Fibroblast of skin of abdomen (primary cell): Measurements from ENCODE around the gene BCL2.

Source experiments
- DNase-seq: peaks from one replicate; pipeline ENCODE4 v3.0.0-alpha.2; 2013

Gene BCL2

DNA sequence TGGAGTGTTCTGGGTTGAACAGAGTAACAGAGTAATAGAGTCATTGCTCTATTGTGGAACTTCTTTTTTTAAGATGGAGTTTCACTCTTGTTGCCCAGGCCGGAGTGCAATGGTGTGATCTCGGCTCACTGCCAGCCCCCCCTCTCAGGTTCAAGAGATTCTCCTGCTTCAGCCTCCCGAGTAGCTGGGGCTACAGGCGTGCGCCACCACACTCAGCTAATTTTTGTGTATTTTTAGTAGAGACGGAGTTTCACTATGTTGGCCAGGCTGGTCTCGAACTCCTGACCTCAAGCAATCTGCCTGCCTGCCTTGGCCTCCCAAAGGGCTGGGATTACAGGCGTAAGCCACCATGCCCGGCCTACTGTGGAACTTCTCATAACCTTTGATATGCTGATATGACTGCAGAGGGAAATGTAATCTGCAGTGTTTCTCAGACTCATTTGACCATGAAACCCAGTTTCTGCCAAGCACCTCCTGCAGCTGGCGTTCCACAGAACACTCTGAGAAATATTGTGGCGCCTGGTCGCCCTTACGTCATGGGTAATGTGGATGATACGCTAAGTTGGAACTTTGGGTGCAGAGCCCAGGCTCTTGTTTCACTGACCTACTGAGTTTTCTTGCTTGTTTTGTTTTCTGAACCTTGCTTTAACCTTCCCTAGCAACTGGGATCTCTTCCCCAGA lies 213.8 kb downstream of the BCL2 start:
- DNase-seq: no peak

DNA sequence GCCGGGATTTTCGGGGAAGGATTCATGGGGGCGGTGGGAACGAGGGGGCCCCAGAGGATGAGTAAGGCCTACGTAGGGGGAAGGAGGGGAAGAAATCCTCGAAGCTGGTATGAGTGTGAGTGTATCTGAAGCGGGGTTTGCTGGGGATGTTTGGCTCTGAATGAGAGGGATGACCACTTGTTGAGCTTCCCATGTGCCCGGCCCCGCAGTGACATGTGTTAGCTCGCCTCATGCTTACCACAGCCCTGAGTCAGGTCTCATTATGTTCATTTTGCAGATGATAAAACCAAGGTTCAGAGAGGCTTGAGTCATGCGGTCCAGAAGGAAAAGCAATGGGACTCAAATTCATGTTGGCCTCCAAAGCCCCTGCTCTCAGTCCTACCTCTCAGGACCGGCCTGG lies 214.7 kb downstream of the BCL2 start:
- no peak for DNase-seq

DNA sequence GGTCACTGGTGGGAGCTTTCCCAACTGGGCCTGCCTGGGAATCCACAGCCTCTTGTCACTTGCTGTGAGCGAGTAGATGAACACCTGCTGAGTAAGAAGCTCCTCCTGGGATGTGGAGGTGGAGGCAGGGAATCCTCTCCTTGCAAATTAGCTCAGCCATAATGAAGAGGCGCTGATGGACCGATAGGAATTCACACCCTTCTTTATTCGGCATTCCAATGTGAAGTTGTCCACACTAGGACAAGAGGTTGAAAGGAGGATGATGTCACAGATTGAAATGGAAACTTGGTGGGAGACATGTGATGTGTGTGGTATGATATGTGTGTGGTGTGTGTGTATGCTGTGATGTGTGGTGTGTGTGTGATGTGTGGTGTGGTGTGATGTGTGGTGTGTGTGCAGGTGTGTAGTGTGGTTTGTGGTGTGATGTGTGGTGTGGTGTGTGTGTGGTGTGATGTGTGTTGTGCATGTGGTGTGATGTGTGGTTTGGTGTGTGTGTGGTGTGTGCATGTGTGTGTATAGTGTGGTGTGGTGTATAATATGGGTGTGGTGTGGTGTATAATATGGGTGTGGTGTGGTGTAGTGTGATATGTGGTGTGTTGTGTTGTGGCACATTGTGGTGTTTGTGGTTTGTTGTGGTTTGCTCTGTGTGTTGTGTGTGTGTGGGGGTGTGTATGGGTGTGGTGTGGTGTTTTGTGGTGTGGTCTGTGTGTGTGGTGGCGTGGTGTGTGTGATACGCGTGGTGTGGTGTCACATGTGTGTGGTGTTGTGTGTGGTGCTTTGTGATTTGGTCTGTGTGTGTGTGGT lies 216.4 kb downstream of the BCL2 start:
- DNase-seq: peak; percentile 16

DNA sequence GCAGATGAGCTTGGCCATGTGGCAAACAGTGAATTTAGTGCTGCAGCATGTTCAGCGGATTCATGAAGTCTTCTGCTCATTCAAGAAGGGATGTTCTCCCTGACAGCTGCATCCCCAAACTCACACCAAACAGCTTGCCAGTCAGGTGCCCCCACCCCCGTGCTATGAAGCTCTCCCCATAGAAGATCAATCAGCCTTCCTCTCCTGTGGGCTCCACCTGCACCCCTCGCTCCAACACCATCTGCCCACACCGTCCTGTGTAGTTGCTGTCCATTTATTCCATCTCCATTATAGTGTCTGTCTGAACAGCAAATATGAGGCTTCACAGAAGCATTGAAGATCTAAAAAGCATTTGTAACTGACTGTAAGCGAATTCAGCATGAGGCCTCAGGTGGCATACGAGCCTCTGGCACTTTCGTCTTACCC lies 218.9 kb downstream of the BCL2 start:
- no peak for DNase-seq

DNA sequence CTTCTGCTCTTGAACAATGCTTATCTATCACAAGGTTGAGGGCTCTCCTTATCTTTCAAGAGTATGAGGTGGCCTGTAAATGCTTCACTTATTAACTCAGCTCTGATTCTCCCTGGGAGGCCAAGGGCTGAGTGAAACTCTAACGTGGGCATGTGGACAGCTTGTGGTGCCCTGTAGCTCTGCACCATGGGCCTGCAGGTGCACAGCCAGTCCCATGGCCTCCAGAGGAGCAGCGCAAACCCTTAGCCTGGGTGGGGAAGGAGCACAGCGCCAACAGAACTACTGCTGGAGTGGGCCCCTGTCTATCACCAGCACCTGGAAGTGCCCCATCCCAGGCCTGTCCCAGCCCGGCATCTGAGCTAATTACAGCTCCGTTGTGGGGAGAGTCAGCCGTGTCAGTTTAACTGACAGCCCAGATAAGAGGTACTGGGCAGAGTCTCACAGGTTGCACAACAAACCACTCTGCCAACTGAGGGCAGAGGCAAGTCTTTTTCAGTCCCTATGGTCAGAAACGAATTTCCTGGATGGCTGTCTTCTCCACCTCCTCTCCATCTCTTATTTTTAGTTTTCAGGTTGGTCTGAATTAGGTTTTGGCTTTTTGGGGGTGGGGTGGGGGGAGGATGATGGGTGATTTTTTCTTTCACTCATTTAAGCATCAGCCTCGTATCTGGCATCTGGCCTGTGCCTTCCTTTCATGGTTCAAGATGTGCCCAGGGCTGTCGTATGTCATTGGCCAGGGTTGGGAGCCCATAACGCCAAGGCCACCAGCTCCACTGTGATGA lies 219.5 kb downstream of the BCL2 start:
- no peak for DNase-seq

DNA sequence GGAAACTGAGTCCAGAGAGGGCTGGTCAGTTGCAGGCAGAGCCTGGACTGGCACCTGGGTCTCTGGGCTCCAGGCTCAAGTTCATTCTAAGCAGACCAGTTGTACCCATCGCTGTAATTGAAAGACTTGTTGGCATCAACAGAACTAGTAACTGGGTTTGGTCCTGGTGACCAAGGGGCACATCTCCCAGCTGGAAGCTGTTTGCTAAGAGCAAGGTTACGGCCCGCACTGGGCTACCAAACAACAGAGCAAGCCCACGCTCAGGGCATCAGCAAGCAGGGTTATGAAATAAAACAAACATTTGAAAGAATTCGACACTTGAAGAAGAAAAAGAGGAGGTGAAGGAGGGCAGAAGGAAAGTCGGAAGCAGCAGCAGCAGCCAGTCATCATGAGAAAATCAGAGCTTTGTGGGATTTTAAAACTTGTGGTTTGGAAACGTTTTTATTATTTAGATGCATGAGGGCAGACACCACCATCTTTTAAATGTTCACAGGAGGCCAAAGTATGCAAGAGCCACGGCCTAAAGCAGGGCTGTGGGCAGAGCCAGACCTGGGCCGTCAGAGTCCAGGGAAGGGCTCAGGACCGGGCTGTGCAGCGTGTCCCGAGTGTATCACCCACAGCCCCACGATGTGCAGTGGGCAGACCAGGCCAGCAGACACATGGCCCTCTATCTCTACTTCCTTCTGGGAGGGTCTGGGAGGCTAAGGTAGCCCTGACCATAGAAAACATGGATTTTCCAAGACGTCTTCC lies 220.3 kb downstream of the BCL2 start:
- no peak for DNase-seq

- no peak for DNase-seq
Measured at GRCh38 chr18:63098018-63098981, 221.3 kb downstream of the BCL2 start.

DNA sequence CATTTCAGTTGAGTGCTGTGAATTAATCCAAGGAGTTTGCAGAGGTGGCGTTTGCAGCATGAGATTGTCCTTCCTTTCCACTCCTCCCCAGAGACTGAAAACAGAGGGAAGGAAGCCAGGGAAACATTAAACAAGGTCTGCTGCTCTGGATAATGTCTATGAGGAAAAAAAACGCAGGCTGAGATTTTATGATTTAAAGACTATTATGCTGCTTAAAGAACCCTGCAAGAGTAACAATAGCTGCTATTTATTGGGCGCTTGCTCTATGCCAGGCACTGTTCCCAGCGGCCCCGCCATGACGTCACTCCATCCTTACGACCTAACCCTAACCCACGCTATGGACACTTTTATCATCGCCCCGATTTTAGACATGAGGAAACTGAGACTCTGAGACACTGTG lies 222.4 kb downstream of the BCL2 start:
- no peak for DNase-seq

- DNase-seq: no peak
Measured at GRCh38 chr18:63096327-63096874, 223.2 kb downstream of the BCL2 start.

DNA sequence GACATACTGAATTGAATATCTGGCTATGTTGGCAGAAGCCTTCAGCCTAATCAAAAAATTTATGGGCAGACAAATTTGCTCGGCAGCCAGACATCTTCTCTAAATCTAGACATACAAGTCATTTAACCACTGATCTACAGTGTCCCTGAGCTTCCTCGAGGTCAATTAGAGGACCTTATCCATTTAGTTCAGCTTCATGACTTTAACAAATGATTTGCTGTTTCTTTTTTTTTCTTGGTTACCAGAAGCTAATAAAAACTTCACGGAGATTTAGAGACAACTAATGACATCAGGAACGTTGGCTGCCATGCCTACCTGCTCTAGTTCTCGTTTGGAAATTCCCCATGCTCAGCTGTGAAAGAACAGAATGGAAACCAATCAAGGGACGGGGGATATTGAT lies 223.8 kb downstream of the BCL2 start:
- DNase-seq: no peak

- DNase-seq: no peak
Measured at GRCh38 chr18:63091671-63092364, 227.8 kb downstream of the BCL2 start.

DNA sequence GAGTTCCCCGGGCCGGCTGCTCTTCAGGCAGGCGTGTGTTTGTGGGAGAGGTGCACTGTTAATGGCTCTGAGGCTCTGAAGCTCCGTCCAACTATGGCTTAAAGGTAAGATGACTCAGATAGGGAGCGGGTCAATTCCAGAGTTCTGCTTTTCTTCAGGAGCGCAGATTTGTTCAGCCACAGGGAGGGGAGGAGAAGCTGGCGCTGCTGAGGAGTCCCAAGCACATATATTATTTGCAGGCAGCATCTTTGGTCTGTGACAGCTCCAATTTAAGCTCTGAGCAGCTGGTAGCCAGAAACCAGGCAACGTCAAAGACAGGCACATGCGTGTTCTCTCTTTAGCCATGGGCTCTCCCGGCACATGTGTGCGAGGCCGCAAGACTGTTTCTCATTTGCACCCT lies 229.2 kb downstream of the BCL2 start:
- DNase-seq: no peak

DNA sequence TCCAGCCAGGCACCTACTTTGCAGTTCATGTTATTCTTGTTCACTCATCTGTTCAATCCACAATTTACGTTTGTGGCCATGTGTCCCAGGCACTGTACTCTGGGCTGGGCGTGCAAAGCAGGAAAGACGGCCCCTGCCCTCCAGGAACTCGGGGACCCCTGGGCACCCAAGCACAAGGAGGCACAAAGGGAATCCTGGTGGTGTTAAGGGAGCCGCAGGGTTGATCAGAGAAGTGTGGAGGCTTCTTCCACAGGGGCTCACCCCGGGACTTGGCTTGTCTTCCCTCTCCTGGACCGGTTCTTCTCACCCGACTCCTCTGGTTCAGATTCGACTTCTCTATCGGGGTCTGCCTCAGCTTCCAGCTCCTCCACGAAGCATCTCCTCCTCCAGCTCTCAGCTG lies 230.5 kb downstream of the BCL2 start:
- DNase-seq: no peak

DNA sequence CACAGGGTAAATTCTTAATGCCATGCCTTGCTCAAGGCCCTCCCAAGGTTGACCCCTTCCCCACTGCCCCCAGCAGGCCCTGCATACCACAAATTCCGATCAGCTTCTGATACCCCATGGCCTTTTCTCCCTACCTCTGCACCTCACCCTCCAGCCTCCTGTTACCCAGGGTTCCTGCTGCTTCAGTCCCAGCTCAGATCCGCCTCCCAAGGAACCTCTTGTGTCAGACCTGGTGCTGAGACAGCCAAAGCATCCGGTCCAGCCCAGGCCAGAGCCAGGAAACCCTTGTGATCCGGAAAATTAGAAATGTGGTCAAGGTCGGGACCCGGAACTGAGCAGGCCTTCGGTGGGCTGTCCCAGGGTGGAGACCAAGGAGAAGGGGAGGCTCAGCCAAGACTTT lies 231.3 kb downstream of the BCL2 start:
- no peak for DNase-seq

- DNase-seq: no peak
Measured at GRCh38 chr18:63087421-63088230, 231.9 kb downstream of the BCL2 start.

DNA sequence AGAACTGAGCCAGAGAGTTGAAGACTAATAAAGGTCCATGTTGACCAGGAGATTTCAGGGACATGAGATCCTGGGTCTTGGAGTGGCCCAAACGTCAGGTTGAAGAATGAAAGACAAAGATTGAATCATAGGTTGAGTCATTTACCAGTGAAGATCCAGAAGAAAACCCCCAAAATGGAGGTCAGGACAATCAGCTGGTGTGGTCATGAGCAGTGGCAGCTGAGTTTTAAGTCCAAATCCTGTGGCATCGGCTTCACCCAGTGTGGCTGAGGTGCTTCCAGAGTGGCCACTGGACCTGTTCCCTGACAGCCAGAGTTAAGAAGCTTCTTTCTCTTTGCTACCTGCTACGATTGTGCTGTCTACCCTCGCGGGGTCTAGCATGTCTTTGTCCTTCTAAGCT lies 234.0 kb downstream of the BCL2 start:
- DNase-seq: no peak

GRCh38 chr18:63084219-63084618 lies 235.3 kb downstream of the BCL2 start:
- no peak for DNase-seq

GRCh38 chr18:63083555-63083954 lies 236.0 kb downstream of the BCL2 start:
- no peak for DNase-seq

GRCh38 chr18:63083020-63083531 lies 236.5 kb downstream of the BCL2 start:
- DNase-seq: peak; percentile 44
